Hepatocyte (in vitro differentiated cells): ENCODE results near the gene GTF3C1.

Source experiments
- CTCF ChIP-seq: fragments of 200-600 bp; sonication (generic); IDR thresholded peaks from 2 replicates; pipeline ENCODE4 v1.5.1; 2016; ENCODE audit warnings: antibody characterized with exemption, mild to moderate bottlenecking; ENCODE audit not compliant: poor library complexity
- EZH2 ChIP-seq: fragments of 200-600 bp; sonication (generic); IDR thresholded peaks from 2 replicates; pipeline ENCODE4 v1.6.1; 2016; ENCODE audit warnings: antibody characterized with exemption, mild to moderate bottlenecking, borderline replicate concordance

- TF ChIP-seq EZH2, result no peak
- no peak for TF ChIP-seq CTCF
These were observed 100.9 kb downstream of the GTF3C1 start for GRCh38 chr16:27448532-27449433.
